Measurements from ENCODE around the gene C16orf95. TPM values are rescaled to one million over a fixed set of nuclear protein-coding genes. Genes with fewer than 3 reads are reported as not detected.

Gene C16orf95
- total RNA-seq, 4 donors from 2014 or later: 1.4 to 2.5 (median 1.9) TPM

- DNase-seq (ENCODE audit: low spot score in 2 of 2): no peak
- no peak overlapping the region for H3K4me3 ChIP-seq (ENCODE audit: low read depth, poor library complexity, severe bottlenecking)
- WGBS, 2 donors: 88 to 93% methylated on average over 24 to 28 of the region's 29 CpGs
- TF ChIP-seq CTCF (IDR thresholded peaks at IDR 0.05): no peak
- TF ChIP-seq POLR2A (IDR thresholded peaks at IDR 0.05): no peak
- intact Hi-C loops (cut with DNase I; ENCODE audit: low total_unique reads): no loop called here
These were observed 17.7 kb upstream of the C16orf95 start for GRCh38 chr16:87334651-87335624.

GRCh38 chr16:87333581-87334331, 16.6 kb upstream of the C16orf95 start:
- WGBS, 2 donors: 91 to 93% methylated on average over 39 to 40 of the region's 41 CpGs
- no peak for TF ChIP-seq POLR2A (IDR thresholded peaks at IDR 0.05)
- TF ChIP-seq CTCF (IDR thresholded peaks at IDR 0.05): no peak
- no peak for DNase-seq (ENCODE audit: low spot score in 2 of 2)
- no peak overlapping the region for H3K4me3 ChIP-seq (ENCODE audit: low read depth, poor library complexity, severe bottlenecking)
- intact Hi-C loops (cut with DNase I; ENCODE audit: low total_unique reads): no loop called here

GRCh38 chr16:87333101-87333500, 15.9 kb upstream of the C16orf95 start:
- 87 to 90% methylated on average over 15 of the region's 15 CpGs for WGBS, 2 donors
- TF ChIP-seq POLR2A (IDR thresholded peaks at IDR 0.05) (no peak), CTCF (IDR thresholded peaks at IDR 0.05) (no peak)
- no peak overlapping the region for H3K4me3 ChIP-seq (ENCODE audit: low read depth, poor library complexity, severe bottlenecking)
- no peak for DNase-seq (ENCODE audit: low spot score in 2 of 2)
- intact Hi-C loops (cut with DNase I; ENCODE audit: low total_unique reads): no loop called here

- no peak for DNase-seq (ENCODE audit: low spot score in 2 of 2)
- TF ChIP-seq POLR2A (IDR thresholded peaks at IDR 0.05) (no peak), CTCF (IDR thresholded peaks at IDR 0.05) (no peak)
- intact Hi-C loops (cut with DNase I; ENCODE audit: low total_unique reads): no loop called here
- no peak overlapping the region for H3K4me3 ChIP-seq (ENCODE audit: low read depth, poor library complexity, severe bottlenecking)
- WGBS, 2 donors: 80 to 81% methylated on average over 9 to 10 of the region's 10 CpGs
These were observed 15.0 kb upstream of the C16orf95 start for GRCh38 chr16:87332150-87332549.

- H3K4me3 ChIP-seq (ENCODE audit: low read depth, poor library complexity, severe bottlenecking): no peak overlapping the region
- intact Hi-C loops (cut with DNase I; ENCODE audit: low total_unique reads): no loop called here
- 93 to 94% methylated on average over 31 of the region's 31 CpGs for WGBS, 2 donors
- TF ChIP-seq CTCF (IDR thresholded peaks at IDR 0.05): no peak
- TF ChIP-seq POLR2A (IDR thresholded peaks at IDR 0.05): no peak
- DNase-seq (ENCODE audit: low spot score in 2 of 2): no peak
These were observed 14.1 kb upstream of the C16orf95 start for GRCh38 chr16:87331241-87331801.

All from lower leg skin (tissue), 4 donors.